Endothelial cell of umbilical vein (primary cell): ENCODE measurements around the gene IL33. TPM values are rescaled to one million over a fixed set of nuclear protein-coding genes. Genes with fewer than 3 reads are reported as not detected.

ENCODE experiments used
- BruUV-seq: library from RNA; stranded (reverse); fragments of 400-500 nt; replicated peaks from 2 replicates; lab custom pipeline; 2021; lab: Mats Ljungman, UMichigan
- CTCF ChIA-PET: fragments of 300-600, 350-600 bp; sonication (Branson Sonifier 250); formaldehyde crosslinking; loops from one replicate; lab custom pipeline; 2021; ENCODE audit warnings: antibody characterized with exemption, inconsistent platforms; lab: Charles Lee
- POLR2A ChIA-PET: fragments of 300-600, 350-600 bp; sonication (Branson Sonifier 250); formaldehyde crosslinking; loops from one replicate; lab custom pipeline; 2021; ENCODE audit warnings: antibody characterized with exemption, inconsistent platforms; lab: Charles Lee
- DNase-seq: peaks from one replicate; pipeline ENCODE4 v3.0.0-alpha.2; 2011; ENCODE audit warnings: low read depth, low spot score
- FAIRE-seq: peaks from 2 replicates; lab custom pipeline; 2011; peaks lifted over from hg19 to GRCh38; lab: Jason Lieb, UNC
- H2AFZ ChIP-seq: 2 replicates; pipeline ENCODE4 v1.6.0; 2012; ENCODE audit warnings: low read depth, low read length, control low read depth, inconsistent platforms
- H3K27ac ChIP-seq: 2 replicates; pipeline ENCODE4 v1.5.1; 2011; ENCODE audit warnings: low read depth, mild to moderate bottlenecking, control low read depth, low read length, moderate library complexity; ENCODE audit not compliant: insufficient read depth
- H3K27me3 ChIP-seq, 2 experiments: 2 replicates each; pipeline versions ENCODE4 v1.6.0 to v1.6.1; 2011; ENCODE audit warnings: low read length in 2 of 2, mixed read lengths in 1 of 2; ENCODE audit not compliant: control insufficient read depth in 2 of 2, insufficient read depth in 2 of 2
- H3K36me3 ChIP-seq, 2 experiments: 2 replicates in 1 of 2; 3 replicates in 1 of 2; pipeline ENCODE4 v1.5.1; 2011; ENCODE audit warnings: low read length in 2 of 2, mild to moderate bottlenecking in 1 of 2, moderate library complexity in 1 of 2; ENCODE audit not compliant: control insufficient read depth in 2 of 2, insufficient read depth in 2 of 2; ENCODE audit errors: extremely low read depth in 1 of 2
- H3K4me1 ChIP-seq: 3 replicates; pipeline ENCODE4 v1.5.1; 2011; ENCODE audit warnings: mild to moderate bottlenecking, low read length; ENCODE audit not compliant: control insufficient read depth, insufficient read depth; ENCODE audit errors: extremely low read depth
- H3K4me2 ChIP-seq: 2 replicates; pipeline ENCODE4 v1.6.1; 2011; ENCODE audit warnings: low read length, control low read depth, mixed read lengths; ENCODE audit not compliant: insufficient read depth
- H3K4me3 ChIP-seq, 3 experiments: fragments of 200-600 bp in 1 of 3; sonication (generic), shearing (Covaris generic) in 1 of 3; replicated peaks in 1 of 3; 2 replicates each; pipeline ENCODE4 v1.5.1; 2011 to 2016; ENCODE audit warnings: control low read depth in 3 of 3, low read length in 3 of 3, mild to moderate bottlenecking in 2 of 3, inconsistent platforms in 1 of 3, low read depth in 1 of 3, moderate library complexity in 1 of 3; ENCODE audit not compliant: insufficient read depth in 1 of 3
- H3K79me2 ChIP-seq: 2 replicates; pipeline ENCODE4 v1.6.0; 2012; ENCODE audit warnings: low read length, inconsistent platforms; ENCODE audit not compliant: control insufficient read depth, insufficient read depth
- H3K9ac ChIP-seq: replicated peaks from 2 replicates; pipeline ENCODE3; 2011; ENCODE audit warnings: low read length, control low read depth; ENCODE audit not compliant: insufficient read depth; ENCODE audit errors: extremely low read depth
- H3K9me1 ChIP-seq: replicated peaks from 3 replicates; pipeline ENCODE4 v1.6.0; 2011; ENCODE audit warnings: mild to moderate bottlenecking, low read length; ENCODE audit not compliant: control insufficient read depth, insufficient read depth; ENCODE audit errors: extremely low read depth
- H3K9me3 ChIP-seq: replicated peaks from 2 replicates; pipeline ENCODE4 v1.5.1; 2012; ENCODE audit warnings: low read length, inconsistent platforms; ENCODE audit not compliant: control insufficient read depth, insufficient read depth
- H4K20me1 ChIP-seq: replicated peaks from 2 replicates; pipeline ENCODE3; 2011; ENCODE audit warnings: mild to moderate bottlenecking, low read length; ENCODE audit not compliant: control insufficient read depth, insufficient read depth; ENCODE audit errors: extremely low read depth
- CTCF ChIP-seq, 2 donors: IDR thresholded peaks; 1 replicate in 1 of 2; 2 replicates in 1 of 2; pipeline ENCODE4 v1.5.1; 2011; ENCODE audit warnings: low read length in 2 of 2, mild to moderate bottlenecking in 2 of 2, moderate library complexity in 2 of 2, control low read depth in 1 of 2, inconsistent platforms in 1 of 2, low read depth in 1 of 2; ENCODE audit not compliant: insufficient read depth in 1 of 2; ENCODE audit errors: extremely low read depth in 1 of 2
- EZH2 ChIP-seq: IDR thresholded peaks from 2 replicates; pipeline ENCODE4 v1.6.1; 2012; ENCODE audit warnings: borderline replicate concordance, low read depth, mild to moderate bottlenecking, moderate library complexity, low read length, inconsistent platforms; ENCODE audit not compliant: severe bottlenecking
- FOS ChIP-seq: IDR thresholded peaks from 2 replicates; pipeline ENCODE4 v1.6.1; 2011; ENCODE audit warnings: mild to moderate bottlenecking, low read length, moderate library complexity, borderline replicate concordance; ENCODE audit not compliant: insufficient read depth
- GATA2 ChIP-seq: IDR thresholded peaks from 2 replicates; pipeline ENCODE4 v1.7.0; 2011; ENCODE audit warnings: low read depth, mild to moderate bottlenecking, moderate library complexity, mixed read lengths, low read length; ENCODE audit not compliant: insufficient read length, insufficient read depth
- JUN ChIP-seq: IDR thresholded peaks from 2 replicates; pipeline ENCODE4 v1.6.1; 2011; ENCODE audit warnings: borderline replicate concordance, low read depth; ENCODE audit not compliant: insufficient read length, insufficient read depth
- MAX ChIP-seq: IDR thresholded peaks from 2 replicates; pipeline ENCODE4 v1.6.1; 2011; ENCODE audit not compliant: insufficient read depth, insufficient read length
- MYC ChIP-seq: IDR thresholded peaks from one replicate; pipeline ENCODE4 v1.6.1; 2011; ENCODE audit warnings: mild to moderate bottlenecking, low read depth, low read length
- POLR2A ChIP-seq: IDR thresholded peaks from 2 replicates; pipeline ENCODE4 v1.6.1; 2012; ENCODE audit warnings: low read depth, mild to moderate bottlenecking, control low read depth, low read length
- POLR2AphosphoS5 ChIP-seq: IDR thresholded peaks from 2 replicates; pipeline ENCODE4 v1.6.1; 2012; ENCODE audit warnings: low read depth, mild to moderate bottlenecking, control low read depth, low read length, moderate library complexity; ENCODE audit not compliant: insufficient read depth
- dilution Hi-C: fragments of 300-500 bp; cut with MboI; formaldehyde crosslinking; loops from one replicate; pipeline ENCODE4 v1.15.0; 2019; ENCODE audit warnings: low sequenced_read_pairs; ENCODE audit not compliant: extremely low pct_ligation_motif_present
- intact Hi-C: fragments of 100-400 bp; cut with micrococcal nuclease; formaldehyde crosslinking; loops from one replicate; pipeline ENCODE4 v1.10.0; 2022
- polyA plus RNA-seq, 4 experiments: library from polyadenylated mRNA; depleted of rRNA in 3 of 4; stranded (reverse) in 3 of 4; unstranded in 1 of 4; fragments of >200 nt; gene quantifications; 2 replicates each; pipeline versions ENCODE4 v1.2.1 to v1.2.3, GENCODE V29; 2011 to 2012; ENCODE audit warnings: missing spikeins in 1 of 4
- total RNA-seq: library from RNA; stranded (reverse); gene quantifications from 2 replicates; pipeline ENCODE4 v1.2.3, GENCODE V29; 2021

IL33 gene
- total and polyA plus RNA-seq, 2 donors (not counting 3 experiments of a cell fraction or from before 2014, with no cell fraction given) = 8.7 to 13.8 TPM

DNA sequence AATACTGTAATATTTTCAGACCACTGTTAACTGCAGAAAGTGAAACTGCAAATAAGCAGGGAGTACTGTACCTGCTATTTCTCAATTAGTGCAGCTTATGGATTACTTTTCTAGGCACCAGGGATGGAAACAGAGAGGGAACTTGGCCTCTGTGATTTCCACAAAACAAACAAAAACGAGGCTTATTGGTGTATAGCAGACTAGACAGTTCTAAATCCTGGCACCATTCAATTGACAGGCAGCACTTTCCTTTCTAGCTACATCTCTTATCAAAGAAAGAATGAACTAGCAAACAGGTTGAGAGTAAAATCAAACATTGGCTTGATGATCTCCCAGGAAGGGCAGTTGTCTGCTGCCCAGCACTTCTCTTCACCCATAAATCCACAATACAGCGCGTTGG, 16.0 kb upstream of the IL33 start:
- DNase-seq = no peak
- H3K4me3 ChIP-seq = no peak overlapping the region
- ChIA-PET CTCF (interaction anchor here (1.6 to 5.3 kb wide), 5 partner anchors 12 to 368 kb away, joined by 3 to 198 read pairs (median 27); no protein-coding TSS in a partner anchor), POLR2A (no interaction called here)
- TF ChIP-seq GATA2 = no peak
- TF ChIP-seq MYC = no peak
- TF ChIP-seq JUN = no peak
- no peaks in the 10 kb centered on the region for H3K9me1 ChIP-seq
- H3K27ac ChIP-seq = no peak overlapping the region
- no peak overlapping the region for H2AFZ ChIP-seq
- no peaks in the 10 kb centered on the region for H3K79me2 ChIP-seq
- intact Hi-C loops = loop anchor here (10.0 kb wide), 2 partner anchors 215 to 405 kb away; partner anchors contain the start of gene UHRF2
- H3K36me3 ChIP-seq = no peaks in the 10 kb centered on the region
- dilution Hi-C loops = no loop called here
- H3K9me3 ChIP-seq = no peaks in the 10 kb centered on the region
- H3K4me1 ChIP-seq = peaks cover 18% of the 10 kb centered on the region
- no peak overlapping the region for H3K4me2 ChIP-seq
- H4K20me1 ChIP-seq = no peaks in the 10 kb centered on the region
- no TSS peak for BruUV-seq
- no peak overlapping the region for H3K9ac ChIP-seq
- H3K27me3 ChIP-seq = no peaks in the 10 kb centered on the region
- no peak for FAIRE-seq

DNA sequence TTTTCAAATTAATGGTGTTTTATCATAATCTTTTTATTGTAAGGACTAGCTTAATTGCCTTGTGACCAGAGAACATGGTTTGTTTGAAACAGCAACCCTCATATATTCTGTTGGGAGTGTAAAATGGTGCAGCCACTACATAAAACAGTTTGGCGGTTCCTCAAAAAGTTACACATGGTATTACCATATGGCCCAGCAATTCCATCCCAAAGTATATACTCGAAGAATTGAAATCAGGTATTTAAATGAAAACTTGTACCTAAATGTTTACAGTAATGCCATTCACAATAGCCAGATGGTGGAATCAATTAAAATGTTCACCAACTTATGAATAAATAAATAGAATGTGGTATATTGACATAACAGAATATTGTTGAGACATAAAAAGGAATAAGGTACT, 14.8 kb upstream of the IL33 start:
- dilution Hi-C loops = no loop called here
- POLR2A ChIA-PET = no interaction called here
- TF ChIP-seq FOS = no peak
- TF ChIP-seq CTCF (IDR thresholded peaks at IDR 0.05; ENCODE audit: extremely low read depth in 1 of 2, insufficient read depth in 1 of 2, low read depth in 1 of 2, low read length in 2 of 2) = no peak
- no peak for TF ChIP-seq GATA2
- no peak for TF ChIP-seq JUN
- TF ChIP-seq POLR2AphosphoS5 = no peak
- TF ChIP-seq MYC = no peak
- TF ChIP-seq POLR2A = no peak
- TF ChIP-seq EZH2 = no peak
- TF ChIP-seq MAX = no peak
- no TSS peak for BruUV-seq
- H3K27ac ChIP-seq = no peak overlapping the region
- no peaks in the 10 kb centered on the region for H3K27me3 ChIP-seq
- no peak overlapping the region for H3K4me3 ChIP-seq
- H3K9me1 ChIP-seq = no peaks in the 10 kb centered on the region
- H3K36me3 ChIP-seq = no peaks in the 10 kb centered on the region
- CTCF ChIA-PET = interaction anchor here (5.3 kb wide), 1 partner anchor 105 kb away, joined by 198 read pairs; no protein-coding TSS in a partner anchor
- H3K9ac ChIP-seq = no peak overlapping the region
- no peaks in the 10 kb centered on the region for H3K9me3 ChIP-seq
- DNase-seq (no peak), FAIRE-seq (no peak)
- H3K4me1 ChIP-seq = peaks cover 18% of the 10 kb centered on the region
- H2AFZ ChIP-seq = no peak overlapping the region
- intact Hi-C loops = no loop called here
- no peaks in the 10 kb centered on the region for H3K79me2 ChIP-seq
- no peaks in the 10 kb centered on the region for H4K20me1 ChIP-seq
- H3K4me2 ChIP-seq = no peak overlapping the region
